OCI-LY1 (cell line): Measurements from ENCODE around the gene CASZ1.

ENCODE experiments used
- CTCF ChIP-seq: fragments of 200-600 bp; sonication (generic), shearing (Covaris generic); IDR thresholded peaks from 2 replicates; pipeline ENCODE4 v1.5.1; 2017; ENCODE audit warnings: mild to moderate bottlenecking, antibody characterized with exemption, low read length, moderate library complexity, mixed read lengths
- EZH2 ChIP-seq: fragments of 200-600 bp; sonication (generic), shearing (Covaris generic); IDR thresholded peaks from 2 replicates; pipeline ENCODE4 v1.8.0; 2017; ENCODE audit warnings: borderline replicate concordance, mixed run types, mild to moderate bottlenecking, antibody characterized with exemption, low read length, moderate library complexity, mixed read lengths

GRCh38 chr1:10751160-10751559, 45.3 kb downstream of the CASZ1 start:
- TF ChIP-seq CTCF (no peak), EZH2 (no peak)
